Adrenal gland (tissue), 19 donors: ENCODE data around the gene C9. TPM values are rescaled to one million over a fixed set of nuclear protein-coding genes. Genes with fewer than 3 reads are reported as not detected.

ENCODE experiments used
- DNase-seq, 7 donors: peaks; one replicate each; pipeline ENCODE4 v3.0.0-alpha.2; 2019 to 2020
- H3K27ac ChIP-seq, 5 donors: fragments of 200-600 bp; sonication (generic) in 4 of 5; 1 replicate in 3 of 5; 2 replicates in 2 of 5; pipeline versions ENCODE4 v1.5.1 to v1.8.0; 2016 to 2020; ENCODE audit warnings: mild to moderate bottlenecking in 1 of 5
- H3K27me3 ChIP-seq: fragments of 200-600 bp; 2 replicates; pipeline ENCODE4 v1.8.0; 2021
- H3K36me3 ChIP-seq, 2 donors: fragments of 200-600 bp; replicated peaks in 1 of 2; 1 replicate in 1 of 2; 2 replicates in 1 of 2; pipeline versions ENCODE4 v1.5.1 to v1.8.0; 2018 to 2022
- H3K4me1 ChIP-seq, 2 donors: fragments of 200-600 bp; replicated peaks in 1 of 2; 1 replicate in 1 of 2; 2 replicates in 1 of 2; pipeline versions ENCODE4 v1.5.1 to v1.8.0; 2018 to 2021
- H3K4me3 ChIP-seq, 4 donors: fragments of 200-600 bp; sonication (generic) in 3 of 4; one replicate each; pipeline ENCODE4 v1.5.1; 2016 to 2018
- H3K9me3 ChIP-seq, 3 donors: fragments of 200-600 bp; sonication (generic) in 1 of 3; replicated peaks in 1 of 3; 1 replicate in 2 of 3; 2 replicates in 1 of 3; pipeline versions ENCODE4 v1.5.1 to v1.8.0; 2016 to 2021
- CTCF ChIP-seq, 6 experiments: fragments of 450-650 bp in 4 of 6; fragments of 200-600 bp in 2 of 6; sonication (generic) in 1 of 6; IDR thresholded peaks; 1 replicate in 5 of 6; 2 replicates in 1 of 6; pipeline versions ENCODE4 v1.5.1 to v1.8.0; 2016 to 2021; ENCODE audit warnings: antibody characterized with exemption in 6 of 6, mild to moderate bottlenecking in 2 of 6, moderate library complexity in 1 of 6
- POLR2A ChIP-seq, 2 donors: fragments of 450-650 bp; IDR thresholded peaks; one replicate each; pipeline ENCODE4 v1.6.1; 2017; ENCODE audit warnings: antibody characterized with exemption in 2 of 2, mild to moderate bottlenecking in 2 of 2, moderate library complexity in 1 of 2
- WGBS, 4 donors: extraction: QIAGEN DNeasy Blood & Tissue Kit in 2 of 4; methylation state at CpG; one replicate each; pipeline versions ENCODE4 v1.1.5 to v1.1.7; 2013 to 2017; 5-methylcytosine and 5-hydroxymethylcytosine counted together
- intact Hi-C, 2 donors: fragments of 100-400 bp; cut with DNase I; formaldehyde crosslinking; loops; one replicate each; pipeline versions ENCODE4 v1.14.1 to v1.15.0; 2022 to 2023
- long read RNA-seq, 10 donors: library from polyadenylated mRNA in 3 of 10; unstranded in 2 of 10; stranded (forward) in 1 of 10; transcript quantifications; one replicate each; pipeline ENCODE4 v2.0.0 and lab custom pipeline, GENCODE V29; 2021 to 2026
- polyA plus RNA-seq, 3 donors: library from polyadenylated mRNA; stranded (reverse); fragments of 200-250 nt in 2 of 3; fragments of 350-450 nt in 1 of 3; fragmentation: Illumina TruSeq in 1 of 3; extraction: RNeasy Lipid Tissue Mini Kit (QIAGEN cat#74804) in 1 of 3; gene quantifications; one replicate each; pipeline ENCODE4 v1.2.3, GENCODE V29; 2013 to 2014
- total RNA-seq, 9 donors: library from RNA; depleted of rRNA in 4 of 9; stranded (reverse); fragments of >200 nt in 4 of 9; fragments of 120-200 nt in 1 of 9; fragmentation: NEBNext Ultra II Directional in 1 of 9; extraction: Animal tissue kit (Norgen Biotek cat#: 25700) in 1 of 9; gene quantifications; one replicate each; pipeline versions ENCODE4 v1.1.0 to v1.2.4, GENCODE V29; 2013 to 2023
- donor health status: healthy with polysubstance abuse.
- donor health status: Bipolar disorder and iron deficiency.
- donor health status: DM: yes; HTN: yes; CAD: no.
- donor health status: DM: no; HTN: no; CAD: no.
- donor health status: DM: no; HTN: no; CAD: no.
- donor health status: DM: yes; HTN: yes; CAD: no.

The C9 gene
- total RNA-seq: under 1 TPM in 4 of 9 donors, not detected in 5; 0.16 to 0.54 (median 0.34) TPM
- under 1 TPM; 0.07 to 0.53 (median 0.40) TPM for polyA plus RNA-seq
- long read RNA-seq, donor 1: 0 reads
- long read RNA-seq, donor 2: 0 reads
- long read RNA-seq, donor 3: 0 reads
- long read RNA-seq, donor 4: 0 reads
- long read RNA-seq, donor 5: 0 reads
- long read RNA-seq, donor 6: 0 reads
- long read RNA-seq, donor 7: 0 reads
- long read RNA-seq, donor 8: 0 reads
- long read RNA-seq, donor 9: 0 reads
- long read RNA-seq, donor 10: 0 reads

GRCh38 chr5:39364367-39364766 is at the start of gene C9:
TSS of gene C9 (minus strand) at chr5:39364495. CDS start at chr5:39364464, 31 bp downstream.
- H3K36me3 ChIP-seq: no peaks in the 10 kb centered on the region
- no peaks in the 10 kb centered on the region for H3K4me1 ChIP-seq
- no peak for DNase-seq
- intact Hi-C loops: loop anchor here in 1 of 2 donors (10.0 kb wide), 1 partner anchor 140 kb away; no protein-coding TSS in a partner anchor
- no peak within 1 kb of the TSS for H3K4me3 ChIP-seq
- TF ChIP-seq CTCF (IDR thresholded peaks at IDR 0.05) (no peak), POLR2A (IDR thresholded peaks at IDR 0.05) (no peak)
- H3K27me3 ChIP-seq: no peaks in the 10 kb centered on the region
- no peak within 1 kb of the TSS for H3K27ac ChIP-seq
- H3K9me3 ChIP-seq: no peaks in the 10 kb centered on the region
- 62 to 71% (median 65%) methylated on average over 6 of the region's 6 CpGs for WGBS, 4 donors

- DNase-seq: no peak
- Histone ChIP-seq H3K4me1 (peaks cover 81 to 99% of the 10 kb centered on the region in 2 donors), H3K36me3 (peaks cover 0 to 5% of the 10 kb centered on the region in 2 donors), H3K27me3 (no peaks in the 10 kb centered on the region), H3K4me3 (no peak overlapping the region), H3K27ac (peak overlapping the region in 4 of 5 donors; percentile 8 to 80 (median 60)), H3K9me3 (no peaks in the 10 kb centered on the region)
- intact Hi-C loops: no loop called here
- no peak for TF ChIP-seq POLR2A (IDR thresholded peaks at IDR 0.05)
Measured at GRCh38 chr5:39413771-39414170, 49.5 kb upstream of the C9 start.

GRCh38 chr5:39412721-39413394 is 48.6 kb upstream of the C9 start:
- peaks cover 0 to 7% of the 10 kb centered on the region in 2 donors for H3K36me3 ChIP-seq
- peak; percentile 44 to 78 (median 70) for DNase-seq
- H3K9me3 ChIP-seq: no peaks in the 10 kb centered on the region
- intact Hi-C loops: no loop called here
- H3K27ac ChIP-seq: peak overlapping the region; percentile 8 to 80 (median 59)
- no peak overlapping the region for H3K4me3 ChIP-seq
- 26 to 33% (median 30%) methylated on average over 5 of the region's 5 CpGs for WGBS, 4 donors
- peaks cover 82 to 100% of the 10 kb centered on the region in 2 donors for H3K4me1 ChIP-seq
- TF ChIP-seq POLR2A (IDR thresholded peaks at IDR 0.05) (no peak), CTCF (IDR thresholded peaks at IDR 0.05) (no peak)
- no peaks in the 10 kb centered on the region for H3K27me3 ChIP-seq

GRCh38 chr5:39411985-39412384 is 47.7 kb upstream of the C9 start:
- Histone ChIP-seq H3K36me3 (peaks cover 0 to 2% of the 10 kb centered on the region in 2 donors), H3K9me3 (no peaks in the 10 kb centered on the region), H3K27ac (peak overlapping the region; percentile 8 to 80 (median 59)), H3K4me3 (no peak overlapping the region), H3K4me1 (peaks cover 78 to 99% of the 10 kb centered on the region in 2 donors), H3K27me3 (no peaks in the 10 kb centered on the region)
- DNase-seq: no peak
- intact Hi-C loops: no loop called here
- WGBS, 4 donors: 77 to 84% (median 81%) methylated on average over 4 of the region's 4 CpGs
- TF ChIP-seq POLR2A (IDR thresholded peaks at IDR 0.05) (no peak), CTCF (IDR thresholded peaks at IDR 0.05) (no peak)
